Smooth muscle cell (in vitro differentiated cells): ENCODE measurements around the gene OLFML2A. TPM values are rescaled to one million over a fixed set of nuclear protein-coding genes. Genes with fewer than 3 reads are reported as not detected.

Experiments
- DNase-seq: peaks from one replicate; lab custom pipeline; 2025; ENCODE audit not compliant: unreplicated experiment; lab: John Stamatoyannopoulos, UW
- H2AFZ ChIP-seq: fragments of 200-600 bp; sonication (generic); 2 replicates; pipeline ENCODE4 v1.6.0; 2016; ENCODE audit warnings: antibody characterized with exemption, low read depth, mild to moderate bottlenecking
- H3F3A ChIP-seq: fragments of 200-600 bp; sonication (generic); 2 replicates; pipeline ENCODE4 v1.6.0; 2017; ENCODE audit warnings: antibody characterized with exemption, low read depth
- H3K27ac ChIP-seq: fragments of 200-600 bp; sonication (generic); 2 replicates; pipeline ENCODE4 v1.5.1; 2016; ENCODE audit warnings: low read depth, mild to moderate bottlenecking
- H3K27me3 ChIP-seq: fragments of 200-600 bp; sonication (generic); 2 replicates; pipeline ENCODE4 v1.6.1; 2016; ENCODE audit warnings: low read depth, mild to moderate bottlenecking
- H3K36me3 ChIP-seq: fragments of 200-600 bp; sonication (generic); 2 replicates; pipeline ENCODE4 v1.5.1; 2016; ENCODE audit warnings: low read depth
- H3K4me1 ChIP-seq: fragments of 200-600 bp; sonication (generic); 2 replicates; pipeline ENCODE4 v1.5.1; 2016; ENCODE audit warnings: low read depth
- H3K4me2 ChIP-seq: fragments of 200-600 bp; sonication (generic); 2 replicates; pipeline ENCODE4 v1.6.0; 2016; ENCODE audit warnings: mild to moderate bottlenecking
- H3K4me3 ChIP-seq: fragments of 200-600 bp; sonication (generic); 2 replicates; pipeline ENCODE4 v1.5.1; 2016; ENCODE audit warnings: mild to moderate bottlenecking
- H3K79me2 ChIP-seq: fragments of 200-600 bp; sonication (generic); 2 replicates; pipeline ENCODE4 v1.6.0; 2016; ENCODE audit warnings: low read depth, mild to moderate bottlenecking
- H3K9ac ChIP-seq: fragments of 200-600 bp; sonication (generic); 2 replicates; pipeline ENCODE4 v1.6.0; 2016; ENCODE audit warnings: low read depth
- H3K9me3 ChIP-seq: fragments of 200-600 bp; sonication (generic); replicated peaks from 2 replicates; pipeline ENCODE4 v1.5.1; 2016; ENCODE audit warnings: low read depth
- H4K20me1 ChIP-seq: fragments of 200-600 bp; sonication (generic); 2 replicates; pipeline ENCODE4 v1.6.0; 2016; ENCODE audit warnings: low read depth
- WGBS: methylation state at CpG from one replicate; pipeline ENCODE4 v1.1.7; 2016; ENCODE audit warnings: low lambda C conversion rate; 5-methylcytosine and 5-hydroxymethylcytosine counted together
- polyA plus RNA-seq: library from polyadenylated mRNA; unstranded; fragments of >200 nt; fragmentation: Nextera tagmentation; extraction: Ambion mirVana; gene quantifications from 2 replicates; pipeline ENCODE4 v1.2.1, GENCODE V29; 2016
- total RNA-seq: library from RNA; depleted of rRNA; stranded (reverse); fragments of >200 nt; gene quantifications from 2 replicates; pipeline ENCODE4 v1.2.3, GENCODE V29; 2014
- TF ChIP-seq, protein P1 (sequence below): fragments of 200-600 bp; sonication (generic); IDR thresholded peaks from 2 replicates; pipeline ENCODE4 v1.5.1; 2017; ENCODE audit warnings: borderline replicate concordance, mild to moderate bottlenecking, antibody characterized with exemption; ENCODE audit not compliant: insufficient read depth, poor library complexity, severe bottlenecking

OLFML2A gene
- total and polyA plus RNA-seq, 2 experiments from 2014 or later: 3.5 to 17.0 TPM

DNA sequence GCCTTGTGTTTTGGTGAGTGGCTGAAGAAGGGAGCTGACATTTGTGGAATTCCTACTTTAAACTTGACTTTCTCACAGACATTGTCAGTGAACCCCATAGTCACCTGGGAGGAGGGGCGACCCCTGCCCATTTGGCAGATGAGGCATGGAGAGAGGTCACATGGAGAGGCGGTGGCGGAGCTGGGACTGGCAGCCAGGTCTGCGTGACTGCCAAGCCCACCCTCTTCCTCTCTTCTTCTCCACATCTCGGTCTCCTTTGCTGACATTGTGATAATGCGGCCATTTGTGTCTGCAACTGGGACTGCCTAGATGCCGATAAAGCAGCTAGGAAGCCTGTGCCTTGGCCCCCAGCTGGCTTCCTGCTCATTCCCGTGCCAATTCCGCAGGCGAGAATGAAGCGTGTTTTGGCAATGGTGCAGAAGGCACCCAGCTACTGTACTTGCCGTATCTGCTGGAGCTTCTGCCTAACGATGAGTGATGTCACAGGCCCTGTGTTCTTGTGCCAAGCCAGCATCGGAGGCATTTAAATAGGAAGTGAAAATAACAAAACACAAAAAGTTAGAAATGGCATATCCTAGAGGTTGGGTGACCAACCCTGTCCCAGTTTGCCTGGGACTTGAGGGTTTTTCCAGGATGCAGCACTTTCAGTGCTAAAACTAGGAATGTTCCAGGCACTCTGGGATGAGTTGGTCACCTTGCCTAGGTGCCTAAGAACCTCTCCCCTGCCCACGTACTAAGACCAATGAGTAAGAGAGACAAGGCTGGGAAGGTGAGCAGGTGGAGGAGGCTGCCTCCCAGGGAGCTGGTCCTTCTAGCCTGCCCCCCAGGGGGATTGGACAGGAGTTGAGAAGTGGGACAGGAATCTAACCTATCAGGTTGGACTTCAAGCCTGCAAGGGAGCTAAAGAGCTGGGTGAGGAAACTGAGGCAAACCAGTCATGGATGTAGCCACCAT, 23.6 kb downstream of the OLFML2A start:
- Histone ChIP-seq H3F3A (no peaks in the 10 kb centered on the region), H3K4me3 (no peak overlapping the region), H3K36me3 (no peaks in the 10 kb centered on the region), H3K27me3 (no peaks in the 10 kb centered on the region), H3K79me2 (no peaks in the 10 kb centered on the region), H3K27ac (no peak overlapping the region), H4K20me1 (no peaks in the 10 kb centered on the region), H3K4me2 (no peak overlapping the region), H3K9me3 (no peaks in the 10 kb centered on the region), H2AFZ (no peak overlapping the region), H3K9ac (no peak overlapping the region), H3K4me1 (no peaks in the 10 kb centered on the region)
- TF ChIP-seq, protein P1, sequence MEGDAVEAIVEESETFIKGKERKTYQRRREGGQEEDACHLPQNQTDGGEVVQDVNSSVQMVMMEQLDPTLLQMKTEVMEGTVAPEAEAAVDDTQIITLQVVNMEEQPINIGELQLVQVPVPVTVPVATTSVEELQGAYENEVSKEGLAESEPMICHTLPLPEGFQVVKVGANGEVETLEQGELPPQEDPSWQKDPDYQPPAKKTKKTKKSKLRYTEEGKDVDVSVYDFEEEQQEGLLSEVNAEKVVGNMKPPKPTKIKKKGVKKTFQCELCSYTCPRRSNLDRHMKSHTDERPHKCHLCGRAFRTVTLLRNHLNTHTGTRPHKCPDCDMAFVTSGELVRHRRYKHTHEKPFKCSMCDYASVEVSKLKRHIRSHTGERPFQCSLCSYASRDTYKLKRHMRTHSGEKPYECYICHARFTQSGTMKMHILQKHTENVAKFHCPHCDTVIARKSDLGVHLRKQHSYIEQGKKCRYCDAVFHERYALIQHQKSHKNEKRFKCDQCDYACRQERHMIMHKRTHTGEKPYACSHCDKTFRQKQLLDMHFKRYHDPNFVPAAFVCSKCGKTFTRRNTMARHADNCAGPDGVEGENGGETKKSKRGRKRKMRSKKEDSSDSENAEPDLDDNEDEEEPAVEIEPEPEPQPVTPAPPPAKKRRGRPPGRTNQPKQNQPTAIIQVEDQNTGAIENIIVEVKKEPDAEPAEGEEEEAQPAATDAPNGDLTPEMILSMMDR: no peak
- WGBS: 88% methylated on average over 15 of the region's 15 CpGs
- no peak for DNase-seq

DNA sequence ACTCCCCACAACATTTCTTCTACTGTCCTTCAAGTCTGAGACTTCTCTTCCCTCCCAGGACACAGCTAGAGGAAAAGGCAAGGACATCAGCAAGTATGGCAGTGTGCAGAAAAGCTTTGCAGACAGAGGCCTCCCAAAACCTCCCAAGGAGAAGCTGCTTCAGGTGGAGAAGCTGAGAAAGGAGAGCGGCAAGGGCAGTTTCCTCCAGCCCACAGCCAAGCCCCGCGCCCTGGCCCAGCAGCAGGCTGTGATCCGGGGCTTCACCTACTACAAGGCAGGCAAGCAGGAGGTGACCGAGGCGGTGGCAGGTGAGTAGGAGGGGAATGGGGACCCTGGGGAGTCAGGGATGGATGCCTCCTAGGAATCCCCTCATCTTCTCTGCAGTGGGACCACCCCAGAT, 24.4 kb downstream of the OLFML2A start:
- H2AFZ ChIP-seq: no peak overlapping the region
- no peaks in the 10 kb centered on the region for H3K79me2 ChIP-seq
- no peak for DNase-seq

DNA sequence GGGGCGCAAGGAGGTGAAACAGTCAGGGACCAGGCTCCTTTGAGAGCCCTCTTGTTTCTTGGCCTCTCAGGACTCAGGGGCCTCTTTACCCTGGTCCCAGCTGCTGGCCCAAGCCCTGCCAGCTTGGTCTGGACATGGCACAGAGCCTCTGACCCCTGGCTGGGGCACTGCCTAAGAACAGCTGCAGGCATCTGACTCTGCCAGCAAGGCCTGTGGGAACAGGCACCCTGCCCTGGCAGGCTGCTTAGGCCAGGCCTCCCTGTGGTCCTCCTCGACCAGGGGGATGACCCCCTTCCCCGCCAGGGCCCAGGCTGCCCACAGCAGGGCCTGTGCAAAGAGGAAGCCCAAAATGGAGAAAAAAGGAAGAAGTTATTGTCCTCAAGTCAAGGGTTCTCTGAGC, 25.5 kb downstream of the OLFML2A start:
- H3K27ac ChIP-seq: no peak overlapping the region
- TF ChIP-seq, protein P1: no peak
- no peak overlapping the region for H3K9ac ChIP-seq
- H3K27me3 ChIP-seq: no peaks in the 10 kb centered on the region
- H3K36me3 ChIP-seq: no peaks in the 10 kb centered on the region
- no peak for DNase-seq
- no peaks in the 10 kb centered on the region for H3K4me1 ChIP-seq
- no peaks in the 10 kb centered on the region for H3K9me3 ChIP-seq
- H3F3A ChIP-seq: no peaks in the 10 kb centered on the region
- no peak overlapping the region for H3K4me2 ChIP-seq
- H3K4me3 ChIP-seq: no peak overlapping the region
- H2AFZ ChIP-seq: no peak overlapping the region
- no peaks in the 10 kb centered on the region for H3K79me2 ChIP-seq
- WGBS: 95% methylated on average over 3 of the region's 3 CpGs
- H4K20me1 ChIP-seq: no peaks in the 10 kb centered on the region

More for the DNA sequence above, 24.4 kb downstream of the OLFML2A start:
- Histone ChIP-seq H3F3A (no peaks in the 10 kb centered on the region), H4K20me1 (no peaks in the 10 kb centered on the region), H3K27ac (no peak overlapping the region), H3K4me3 (no peak overlapping the region), H3K4me1 (no peaks in the 10 kb centered on the region), H3K27me3 (no peaks in the 10 kb centered on the region), H3K9me3 (no peaks in the 10 kb centered on the region), H3K9ac (no peak overlapping the region), H3K4me2 (no peak overlapping the region), H3K36me3 (no peaks in the 10 kb centered on the region)
- 96% methylated on average over 6 of the region's 6 CpGs for WGBS
- TF ChIP-seq, protein P1: no peak
